Right cardiac atrium (tissue), 5 donors: ENCODE results near the gene THSD4. TPM values are rescaled to one million over a fixed set of nuclear protein-coding genes. Genes with fewer than 3 reads are reported as not detected.
"Not testable (repeated sequence)": the region's sequence is repeated elsewhere in the genome, so short reads cannot be mapped to it uniquely, and the experiment has no call there.

Source experiments
- ATAC-seq, 2 donors: fragments of 200-7000 bp; cut with Tn5 transposase; one replicate each; pipeline versions ENCODE4 v1.8.0 to v1.9.1; 2020; ENCODE audit warnings: moderate library complexity in 2 of 2, mild to moderate bottlenecking in 1 of 2
- DNase-seq, 3 donors: peaks; one replicate each; pipeline ENCODE4 v3.0.0-alpha.2; 2020
- H3K27ac ChIP-seq: one replicate; pipeline ENCODE4 v1.5.1; 2013; ENCODE audit warnings: mild to moderate bottlenecking, low read length, control low read depth, moderate library complexity
- H3K27me3 ChIP-seq: one replicate; pipeline ENCODE4 v1.6.1; 2013; ENCODE audit not compliant: control insufficient read depth, insufficient read depth
- H3K4me1 ChIP-seq: one replicate; pipeline ENCODE4 v1.6.1; 2013; ENCODE audit warnings: low read length; ENCODE audit not compliant: control insufficient read depth, insufficient read depth
- H3K4me3 ChIP-seq: one replicate; pipeline ENCODE4 v1.5.1; 2013; ENCODE audit warnings: low read length, control low read depth
- H3K9me3 ChIP-seq: one replicate; pipeline ENCODE4 v1.6.1; 2013; ENCODE audit warnings: low read length; ENCODE audit not compliant: control insufficient read depth
- whole genome bisulfite sequencing: extraction: QIAGEN DNeasy Blood & Tissue Kit; methylation state at CpG from one replicate; pipeline ENCODE4 v1.1.7; 2013; 5-methylcytosine and 5-hydroxymethylcytosine counted together
- intact Hi-C, 4 donors: fragments of 100-400 bp; cut with DNase I; formaldehyde crosslinking; loops; one replicate each; pipeline versions ENCODE4 v1.11.0 to v1.14.0; 2022 to 2023
- polyA plus RNA-seq: library from polyadenylated mRNA; stranded (reverse); fragments of 200-250 nt; gene quantifications from one replicate; pipeline ENCODE4 v1.2.3, GENCODE V29; 2013
- total RNA-seq, 4 donors: library from RNA; stranded (reverse); fragmentation: NEBNext Ultra II Directional; extraction: Animal tissue kit (Norgen Biotek cat#: 25700); gene quantifications; one replicate each; pipeline ENCODE4 v1.2.1, GENCODE V29; 2021
- donor health status: healthy with polysubstance abuse.
- donor health status: DM: no; HTN: yes; CAD: no.
- donor health status: DM: no; HTN: no; CAD: no.
- donor health status: DM: no; HTN: yes; CAD: no; lungs with severe emphysema.
- donor health status: DM: yes; HTN: yes; CAD: no.

Gene THSD4
- total and polyA plus RNA-seq, 5 donors: 40.5 to 93.8 (median 67.3) TPM

- DNase-seq (peak; percentile 33 to 81 (median 58)), ATAC-seq (peak; percentile 46 to 76)
- Histone ChIP-seq H3K27me3 (no peaks in the 10 kb centered on the region), H3K4me1 (peaks cover 3% of the 10 kb centered on the region), H3K4me3 (no peak overlapping the region), H3K9me3 (no peaks in the 10 kb centered on the region), H3K27ac (peak overlapping the region; percentile 87)
- WGBS: 30% methylated on average over 7 of the region's 7 CpGs
- intact Hi-C loops: no loop called here
These were observed 34.6 kb downstream of the THSD4 start for GRCh38 chr15:71149646-71150557.

GRCh38 chr15:71151081-71151480 is 35.8 kb downstream of the THSD4 start:
- no peaks in the 10 kb centered on the region for H3K9me3 ChIP-seq
- no peak for ATAC-seq
- peaks cover 3% of the 10 kb centered on the region for H3K4me1 ChIP-seq
- DNase-seq: no peak
- H3K4me3 ChIP-seq: no peak overlapping the region
- H3K27ac ChIP-seq: peak overlapping the region; percentile 69
- 53% methylated on average over 2 of the region's 2 CpGs for WGBS
- no peaks in the 10 kb centered on the region for H3K27me3 ChIP-seq
- intact Hi-C loops: no loop called here

- Histone ChIP-seq H3K27ac (peak overlapping the region; percentile 12), H3K27me3 (no peaks in the 10 kb centered on the region), H3K4me3 (no peak overlapping the region), H3K9me3 (no peaks in the 10 kb centered on the region), H3K4me1 (no peaks in the 10 kb centered on the region)
- peak in 1 of 3 donors; percentile 44 for DNase-seq
- intact Hi-C loops: no loop called here
- WGBS: 73% methylated on average over 7 of the region's 7 CpGs
- ATAC-seq: no peak
These were observed 37.3 kb downstream of the THSD4 start for GRCh38 chr15:71152542-71152941.

GRCh38 chr15:71153823-71154524 is 38.7 kb downstream of the THSD4 start:
- WGBS: 41% methylated on average over 8 of the region's 8 CpGs
- H3K4me1 ChIP-seq: no peaks in the 10 kb centered on the region
- no peaks in the 10 kb centered on the region for H3K9me3 ChIP-seq
- no peak overlapping the region for H3K4me3 ChIP-seq
- ATAC-seq: peak; percentile 52 to 66
- DNase-seq: peak in 1 of 3 donors; percentile 52
- H3K27me3 ChIP-seq: no peaks in the 10 kb centered on the region
- H3K27ac ChIP-seq: peak overlapping the region; percentile 51
- intact Hi-C loops: no loop called here

- H3K9me3 ChIP-seq: no peaks in the 10 kb centered on the region
- ATAC-seq (peak in 1 of 2 donors; percentile 25), DNase-seq (no peak)
- intact Hi-C loops: no loop called here
- no peaks in the 10 kb centered on the region for H3K27me3 ChIP-seq
- H3K4me3 ChIP-seq: no peak overlapping the region
- H3K27ac ChIP-seq: peak overlapping the region; percentile 43
- H3K4me1 ChIP-seq: no peaks in the 10 kb centered on the region
- 77% methylated on average over 4 of the region's 4 CpGs for WGBS
These were observed 39.4 kb downstream of the THSD4 start for GRCh38 chr15:71154607-71155200.

GRCh38 chr15:71155534-71155933 is 40.3 kb downstream of the THSD4 start:
- Histone ChIP-seq H3K27ac (no peak overlapping the region), H3K4me3 (no peak overlapping the region), H3K27me3 (no peaks in the 10 kb centered on the region), H3K4me1 (no peaks in the 10 kb centered on the region), H3K9me3 (no peaks in the 10 kb centered on the region)
- intact Hi-C loops: no loop called here
- no peak for ATAC-seq
- WGBS: 58% methylated on average over 2 of the region's 2 CpGs
- DNase-seq: no peak

- no peaks in the 10 kb centered on the region for H3K4me1 ChIP-seq
- H3K27me3 ChIP-seq: no peaks in the 10 kb centered on the region
- no peak overlapping the region for H3K27ac ChIP-seq
- intact Hi-C loops: no loop called here
- H3K9me3 ChIP-seq: no peaks in the 10 kb centered on the region
- 81% methylated on average over 1 of the region's 1 CpG for WGBS
- DNase-seq (no peak), ATAC-seq (no peak)
- no peak overlapping the region for H3K4me3 ChIP-seq
These were observed 45.7 kb downstream of the THSD4 start for GRCh38 chr15:71160976-71161375.

- Histone ChIP-seq H3K4me1 (no peaks in the 10 kb centered on the region), H3K9me3 (no peaks in the 10 kb centered on the region), H3K27me3 (no peaks in the 10 kb centered on the region), H3K4me3 (no peak overlapping the region), H3K27ac (no peak overlapping the region)
- intact Hi-C loops: no loop called here
- WGBS: 92% methylated on average over 2 of the region's 2 CpGs
- DNase-seq: no peak
- no peak for ATAC-seq
These were observed 47.0 kb downstream of the THSD4 start for GRCh38 chr15:71162309-71162708.

- ATAC-seq, H3K27me3 ChIP-seq, H3K27ac ChIP-seq, H3K4me3 ChIP-seq, H3K9me3 ChIP-seq, H3K4me1 ChIP-seq, DNase-seq, intact Hi-C loops: not testable (repeated sequence)
- WGBS: 80% methylated on average over 2 of the region's 5 CpGs
These were observed 49.3 kb downstream of the THSD4 start for GRCh38 chr15:71164606-71165005.

GRCh38 chr15:71167445-71168165 is 52.3 kb downstream of the THSD4 start:
- 40% methylated on average over 3 of the region's 3 CpGs for WGBS
- peak overlapping the region; percentile 37 for H3K27ac ChIP-seq
- intact Hi-C loops: no loop called here
- H3K4me3 ChIP-seq: no peak overlapping the region
- H3K4me1 ChIP-seq: no peaks in the 10 kb centered on the region
- ATAC-seq: peak in 1 of 2 donors; percentile 40
- no peak for DNase-seq
- no peaks in the 10 kb centered on the region for H3K27me3 ChIP-seq
- no peaks in the 10 kb centered on the region for H3K9me3 ChIP-seq
